CD4-positive, alpha-beta T cell treated with Interleukin-4 for 1 hour (primary cell): Measurements from ENCODE around the gene SRMS.

ENCODE experiments used
- DNase-seq, 2 donors: peaks; one replicate each; pipeline ENCODE4 v3.0.0-alpha.2; 2020 to 2022

SRMS gene

GRCh38 chr20:63536997-63537524 is 10.5 kb downstream of the SRMS start, which contains the start of gene PTK6:
Gene PTK6 (minus strand): TSS chr20:63537376. CDS start chr20:63537314, 62 bp downstream.
- DNase-seq, result peak in 1 of 2 donors; percentile 48

DNA sequence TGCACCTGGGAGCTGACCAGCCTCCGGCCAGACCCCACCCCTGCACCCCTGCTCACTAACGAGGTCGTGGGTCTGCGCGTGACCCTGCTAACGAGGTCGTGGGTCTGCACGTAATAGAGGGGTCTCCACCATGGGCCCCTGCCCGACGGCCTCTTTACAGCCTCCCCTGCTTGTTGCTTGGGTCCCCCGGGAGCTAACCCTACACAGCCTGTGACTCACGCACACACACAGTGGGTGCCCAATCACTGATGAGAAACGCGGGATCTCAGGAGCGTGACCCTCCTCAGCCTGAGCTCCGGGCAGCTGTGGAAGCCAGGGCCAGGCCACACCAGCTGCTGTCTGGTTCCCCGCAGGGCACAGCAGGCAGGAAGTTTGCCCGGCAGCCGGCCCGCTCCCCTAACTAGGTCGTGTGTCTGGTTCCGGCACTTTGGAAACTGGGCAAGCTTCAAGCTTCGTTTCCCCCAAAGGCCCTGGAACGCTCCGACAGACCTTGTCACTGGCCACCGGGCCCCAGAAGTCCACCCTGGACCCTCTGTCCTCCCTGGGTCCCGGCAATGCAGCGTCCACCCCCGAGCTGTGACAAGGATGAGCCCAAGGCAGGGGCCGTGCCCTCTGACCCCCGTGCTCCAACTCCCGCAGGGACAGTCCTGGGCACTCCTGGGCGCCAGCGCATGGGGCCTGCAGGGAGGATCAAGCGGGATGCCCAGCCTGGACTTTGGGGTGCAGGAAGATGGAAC is 11.1 kb downstream of the SRMS start:
- DNase-seq, result no peak

DNA sequence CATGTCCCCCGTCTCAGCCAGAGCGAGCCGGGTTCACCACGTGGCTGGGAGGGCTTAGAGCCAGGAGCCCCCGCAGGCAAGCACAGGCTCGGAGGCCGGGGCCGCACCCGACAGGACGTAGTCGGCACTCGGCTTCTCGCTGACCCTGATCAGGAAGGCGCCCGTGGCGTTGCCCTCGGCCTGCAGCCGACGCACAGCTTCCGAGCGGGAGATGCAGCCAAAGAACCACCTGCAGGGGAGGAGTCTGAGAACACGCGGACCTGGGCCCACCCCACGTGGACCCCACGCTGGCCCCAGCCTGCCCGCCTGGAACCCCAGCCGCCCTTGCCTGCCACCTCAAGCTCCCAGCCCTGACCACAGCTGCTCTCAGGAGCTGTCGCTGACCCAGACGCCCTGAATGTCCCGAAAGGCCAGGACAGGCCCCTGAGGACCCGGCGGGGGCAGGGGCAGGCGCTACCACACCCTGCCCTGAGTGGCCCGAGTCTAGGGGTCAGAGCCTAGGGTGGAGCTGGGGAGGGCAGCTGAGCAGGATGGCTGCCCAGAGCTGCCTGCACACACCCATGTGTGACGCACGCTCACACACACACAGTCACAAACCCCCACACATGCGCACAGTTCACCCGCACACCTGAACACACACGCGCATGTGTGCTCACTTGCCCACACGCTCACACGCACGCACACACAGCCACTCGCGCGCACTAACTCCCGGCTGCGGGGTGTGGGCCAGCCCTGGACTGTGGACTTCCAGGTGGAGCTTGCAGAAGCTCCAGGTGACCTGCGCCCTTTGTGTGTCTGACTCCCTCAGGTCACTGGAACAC is 12.5 kb downstream of the SRMS start:
- no peak for DNase-seq

GRCh38 chr20:63534427-63534830 is 13.1 kb downstream of the SRMS start:
- DNase-seq, result no peak

DNA sequence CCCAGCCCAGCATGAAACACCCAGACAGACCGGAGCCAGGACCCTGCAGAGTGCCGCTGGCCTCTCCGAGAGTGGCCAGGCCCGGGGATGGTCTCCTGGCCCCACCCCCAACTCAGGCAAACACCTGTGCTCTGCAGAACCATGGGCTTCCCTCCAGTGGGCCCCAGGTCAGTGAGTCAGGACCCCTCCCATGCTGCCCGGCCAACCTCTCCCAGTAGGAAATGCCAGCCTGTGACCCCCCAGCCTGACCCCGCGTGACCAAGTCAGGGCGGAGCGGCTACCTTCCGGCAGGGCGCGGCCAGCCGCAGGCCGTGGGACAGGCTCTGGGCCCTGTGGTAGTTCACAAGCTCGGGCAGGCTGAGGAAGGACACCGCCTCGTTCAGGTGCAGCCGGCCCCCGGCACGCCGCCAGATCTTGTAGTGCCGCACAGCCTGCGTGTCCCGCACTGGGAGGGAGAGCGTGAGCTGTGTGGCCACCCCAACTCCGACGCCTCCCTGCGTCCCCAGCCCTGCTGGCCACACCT is 13.6 kb downstream of the SRMS start:
- no peak for DNase-seq

GRCh38 chr20:63533388-63533787 is 14.2 kb downstream of the SRMS start:
- DNase-seq, result no peak

- DNase-seq, result no peak
Observed at GRCh38 chr20:63532449-63532971, 15.0 kb downstream of the SRMS start.

DNA sequence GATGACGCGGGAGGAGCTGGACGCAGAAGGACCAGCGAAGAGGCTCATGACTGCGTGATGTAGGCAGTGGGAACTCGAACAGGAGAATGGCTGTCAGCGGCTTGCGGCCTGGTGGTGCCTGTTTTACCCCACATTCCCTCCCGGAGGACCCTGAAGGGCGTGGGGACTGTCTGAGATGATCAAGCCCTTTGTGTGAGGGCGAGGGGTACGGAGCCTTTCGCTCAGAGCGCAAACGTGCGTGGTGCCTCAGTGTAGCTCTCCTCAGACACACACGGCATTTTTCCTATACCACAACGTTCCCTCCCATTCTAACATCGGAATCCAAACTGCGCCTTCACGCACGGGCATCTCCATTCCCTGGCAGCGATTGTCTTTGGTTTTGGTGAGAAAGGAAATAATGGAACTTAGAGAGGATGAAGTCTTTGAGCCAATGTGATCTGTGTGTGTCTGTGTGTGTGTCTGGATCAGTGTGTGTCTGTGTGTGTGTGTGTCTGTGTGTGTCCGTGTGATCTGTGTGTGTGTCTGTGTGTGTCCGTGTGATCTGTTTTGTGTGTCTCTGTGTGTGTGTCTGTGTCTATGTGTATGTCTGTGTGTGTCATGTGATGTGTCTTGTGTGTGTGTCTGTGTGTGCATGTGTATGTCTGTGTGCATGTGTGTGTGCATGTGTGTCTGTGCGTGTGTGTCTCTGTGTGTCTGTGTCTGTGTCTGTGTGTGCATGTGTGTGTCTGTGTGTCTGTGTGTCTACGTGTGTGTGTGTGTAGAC is 15.7 kb downstream of the SRMS start:
- no peak for DNase-seq

GRCh38 chr20:63530788-63531160 is 16.8 kb downstream of the SRMS start:
- no peak for DNase-seq

- DNase-seq, result no peak
Observed at GRCh38 chr20:63529861-63530787, 17.4 kb downstream of the SRMS start.

DNA sequence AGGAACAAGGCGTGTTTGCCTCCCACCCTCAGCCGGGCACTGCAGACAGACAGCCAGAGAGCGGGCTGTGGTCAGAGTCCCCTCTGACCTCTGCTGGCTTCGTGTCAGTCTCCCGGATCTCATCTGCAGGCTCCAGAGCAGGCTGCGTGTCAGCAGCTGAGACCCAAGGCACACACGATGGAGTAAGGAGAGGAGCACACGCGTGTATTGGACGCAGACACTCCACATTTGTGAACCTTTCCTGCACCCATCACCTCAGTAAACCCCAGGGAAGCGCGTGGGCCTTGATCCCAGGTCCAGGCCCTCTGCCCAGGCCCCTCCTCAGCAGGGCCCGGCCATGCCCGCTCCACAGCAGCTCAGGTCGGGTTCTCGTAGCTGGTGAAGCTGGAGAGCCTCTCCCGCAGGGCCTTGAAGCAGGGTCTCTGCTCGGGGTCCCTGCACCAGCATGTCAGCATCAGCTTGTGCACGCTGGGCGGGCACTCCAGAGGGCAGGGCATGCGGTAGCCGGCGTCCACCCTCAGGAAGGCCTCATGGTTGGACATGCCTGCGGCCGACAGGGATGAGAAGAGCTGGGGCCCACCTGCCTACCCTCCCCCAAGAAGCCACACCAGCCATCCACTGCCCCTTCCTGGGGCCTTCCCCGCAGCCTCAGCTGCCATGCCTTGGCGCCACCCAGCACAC is 18.2 kb downstream of the SRMS start:
- DNase-seq, result no peak

DNA sequence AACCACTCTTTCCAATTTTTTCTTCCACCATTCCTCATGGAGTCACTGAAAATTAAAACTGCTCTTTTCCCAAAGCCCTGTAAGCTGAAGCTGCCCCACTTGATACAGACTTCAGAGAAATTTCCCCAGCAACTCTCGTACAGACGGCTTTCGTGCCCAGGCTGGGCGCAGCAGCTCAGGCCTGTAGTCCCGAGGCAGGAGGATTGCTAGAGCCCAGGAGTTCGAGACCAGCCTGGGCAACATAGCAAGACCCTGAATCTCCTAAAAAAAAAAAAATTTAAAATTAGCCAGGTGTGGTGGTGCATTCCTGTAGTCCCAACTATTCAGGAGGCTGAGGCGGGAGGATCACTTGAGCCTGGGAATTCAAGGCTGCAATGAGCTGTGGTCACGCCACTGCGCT is 20.4 kb downstream of the SRMS start:
- no peak for DNase-seq

DNA sequence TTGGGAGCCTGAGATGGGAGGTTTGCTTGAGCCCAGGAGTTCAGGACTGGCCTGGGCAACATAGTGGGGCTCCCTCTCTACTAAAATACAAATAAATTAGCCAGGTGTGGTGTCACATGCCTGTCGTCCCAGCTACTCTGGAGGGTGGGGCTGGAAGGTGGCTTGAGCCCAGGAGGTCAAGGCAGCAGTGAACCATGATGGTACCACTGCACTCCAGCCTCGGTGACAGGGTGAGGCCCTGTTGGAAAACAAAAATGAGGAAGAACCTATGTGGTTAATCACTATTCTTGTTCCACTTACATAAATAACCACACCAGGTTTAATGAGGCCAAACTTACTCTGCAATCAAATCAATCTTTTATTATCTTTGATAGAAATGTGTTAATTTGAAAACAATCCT is 21.6 kb downstream of the SRMS start:
- no peak for DNase-seq

- no peak for DNase-seq
Observed at GRCh38 chr20:63525185-63525584, 22.4 kb downstream of the SRMS start.

DNA sequence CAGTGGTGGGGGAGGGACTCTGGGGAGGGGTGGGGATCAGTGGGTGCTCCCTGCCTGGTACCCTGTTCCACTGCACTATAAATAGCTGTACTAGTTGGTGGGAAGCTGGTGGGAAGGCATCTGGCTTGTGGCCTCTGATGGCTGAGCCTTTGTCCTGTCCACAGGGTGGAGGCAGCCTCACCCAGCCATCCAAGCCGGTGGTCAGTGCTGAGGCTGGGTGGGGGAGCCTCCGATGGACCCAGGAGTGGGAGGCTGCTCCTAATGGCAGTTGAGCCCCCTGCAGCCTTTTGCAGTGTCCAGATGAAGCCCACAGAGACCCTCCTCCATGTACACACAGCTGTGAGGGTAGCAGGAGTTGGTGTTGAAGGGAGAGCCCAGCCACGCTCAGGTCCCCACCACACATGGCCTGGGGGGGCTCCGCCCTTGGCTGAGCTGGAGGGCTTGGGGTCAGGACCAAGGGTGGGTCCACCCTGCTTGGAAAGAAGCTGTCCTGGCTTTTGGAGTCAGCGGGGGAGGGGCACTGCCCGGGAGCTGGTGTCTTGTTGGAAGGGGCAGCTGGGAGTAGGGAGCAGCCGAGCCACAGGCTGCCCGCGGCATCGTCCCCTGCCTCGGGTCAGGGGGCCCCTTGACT is 24.5 kb downstream of the SRMS start:
- DNase-seq, result no peak

- no peak for DNase-seq
Observed at GRCh38 chr20:63522091-63522868, 25.3 kb downstream of the SRMS start.

GRCh38 chr20:63521602-63522001 is 25.9 kb downstream of the SRMS start:
- no peak for DNase-seq

- peak; percentile 35 to 62 for DNase-seq
Observed at GRCh38 chr20:63520934-63521601, 26.5 kb downstream of the SRMS start.

- DNase-seq, result peak; percentile 80 to 85
Observed at GRCh38 chr20:63520504-63520933, 27.0 kb downstream of the SRMS start, which contains the start of gene PPDPF. Gene PPDPF (plus strand): TSS chr20:63520765. CDS start chr20:63521309, 544 bp downstream.
